HG02852 (cell line): ENCODE measurements around the gene TM4SF5.

Experiments
- ATAC-seq: cut with Tn5 transposase; IDR thresholded peaks from one replicate; pipeline ENCODE4 v1.9.1; 2021; ENCODE audit warnings: mild to moderate bottlenecking, moderate library complexity; ENCODE audit not compliant: unreplicated experiment

Gene TM4SF5

DNA sequence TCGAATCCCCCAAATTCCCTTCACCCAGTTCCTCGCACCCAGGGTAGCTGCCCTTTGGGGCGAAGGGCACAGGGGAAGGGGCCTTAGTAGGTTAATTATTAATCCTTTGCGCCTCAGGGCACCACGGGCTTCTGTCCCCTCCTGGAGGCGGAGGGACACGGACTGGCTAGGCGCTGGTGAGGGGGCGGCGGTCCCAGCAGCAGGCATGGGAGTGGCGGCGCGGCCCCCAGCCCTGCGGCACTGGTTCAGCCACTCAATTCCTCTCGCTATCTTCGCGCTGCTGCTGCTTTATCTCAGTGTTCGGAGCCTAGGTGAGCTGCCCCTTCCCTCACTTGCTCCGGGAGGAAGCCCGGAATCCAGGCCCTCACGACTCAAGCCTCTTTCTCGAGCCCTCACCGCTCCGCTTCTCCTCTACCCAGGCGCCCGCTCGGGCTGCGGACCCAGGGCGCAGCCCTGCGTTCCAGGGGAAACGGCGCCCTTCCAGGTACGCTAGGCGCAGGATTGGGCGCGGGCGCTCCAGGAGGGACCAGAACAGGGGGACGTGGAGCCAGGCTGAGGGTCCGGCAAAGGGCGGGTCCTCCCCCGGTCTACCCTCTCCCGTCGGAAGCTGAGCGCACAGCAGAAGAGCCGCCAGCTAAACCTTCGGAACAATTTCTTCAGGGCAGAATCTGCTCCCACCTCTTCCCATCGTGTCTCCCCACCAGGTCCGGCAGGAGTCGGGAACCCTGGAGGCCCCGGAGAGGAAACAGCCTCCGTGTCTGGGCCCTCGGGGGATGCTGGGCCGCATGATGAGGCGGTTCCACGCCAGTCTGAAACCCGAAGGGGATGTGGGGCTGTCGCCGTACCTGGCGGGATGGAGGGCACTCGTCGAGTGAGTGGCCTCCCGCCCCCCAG lies 17.4 kb downstream of the TM4SF5 start, which contains the start of gene GLTPD2:
GLTPD2 (plus strand) TSS at position 158 of the 894 bp plus-strand sequence; CDS start at position 206, 48 bp downstream.
- ATAC-seq, result peak; percentile 19

DNA sequence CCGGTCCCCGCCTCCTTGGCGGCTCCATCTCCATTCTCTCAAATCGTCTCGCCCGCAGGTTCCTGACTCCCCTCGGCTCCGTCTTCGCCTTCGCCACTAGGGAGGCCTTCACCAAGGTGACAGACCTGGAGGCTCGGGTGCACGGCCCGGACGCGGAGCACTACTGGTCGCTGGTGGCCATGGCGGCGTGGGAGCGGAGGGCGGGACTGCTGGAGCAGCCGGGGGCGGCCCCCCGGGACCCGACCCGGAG lies 17.9 kb downstream of the TM4SF5 start:
- no peak for ATAC-seq

DNA sequence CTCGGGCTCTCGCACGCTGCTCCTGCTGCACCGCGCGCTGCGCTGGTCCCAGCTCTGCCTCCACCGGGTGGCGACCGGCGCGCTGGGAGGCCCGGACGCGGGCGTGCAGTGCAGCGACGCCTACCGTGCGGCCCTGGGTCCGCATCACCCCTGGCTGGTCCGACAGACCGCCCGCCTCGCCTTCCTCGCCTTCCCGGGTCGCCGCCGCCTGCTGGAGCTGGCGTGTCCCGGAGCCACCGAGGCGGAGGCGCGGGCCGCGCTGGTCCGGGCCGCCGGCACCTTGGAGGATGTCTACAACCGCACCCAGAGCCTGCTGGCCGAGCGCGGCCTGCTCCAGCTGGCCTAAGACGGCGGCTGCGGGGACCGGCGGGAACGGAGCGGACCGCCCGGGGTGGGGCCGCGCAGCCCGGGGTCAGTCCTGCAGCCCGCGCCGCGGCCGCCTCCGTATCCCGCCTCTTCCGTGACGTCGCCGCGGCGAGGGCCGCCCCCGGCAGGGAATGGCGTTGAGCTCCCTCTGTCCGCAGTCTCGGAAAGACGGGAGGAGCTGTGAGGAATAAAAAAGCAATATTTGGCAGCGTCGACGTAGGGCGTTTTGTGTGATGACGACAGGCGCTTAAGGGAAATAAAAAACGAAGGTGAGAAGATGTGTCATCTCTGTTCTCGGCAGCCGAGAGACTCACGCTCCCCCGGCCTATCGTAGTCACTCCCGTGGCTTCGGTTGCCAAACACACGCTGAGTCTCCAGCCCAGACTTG lies 18.4 kb downstream of the TM4SF5 start:
- ATAC-seq, result peak; percentile 71

DNA sequence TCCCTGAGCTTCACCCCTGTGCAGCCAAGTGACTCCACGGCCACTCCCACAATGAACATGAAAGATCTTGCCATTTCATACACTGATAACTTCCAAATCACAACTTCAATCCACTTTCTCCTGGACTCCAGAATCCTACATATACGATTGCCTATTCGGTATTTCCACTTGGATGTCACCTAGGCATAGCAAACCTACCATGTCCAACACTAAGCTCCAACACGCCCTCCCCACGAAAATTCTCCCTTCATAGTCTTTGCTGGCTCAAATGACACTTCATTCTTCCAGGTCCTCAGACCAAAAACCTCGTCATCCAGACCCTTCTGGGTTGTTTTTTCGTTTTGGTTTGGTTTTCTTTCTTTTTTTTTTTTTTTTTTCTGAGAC lies 19.0 kb downstream of the TM4SF5 start:
- ATAC-seq, result no peak

DNA sequence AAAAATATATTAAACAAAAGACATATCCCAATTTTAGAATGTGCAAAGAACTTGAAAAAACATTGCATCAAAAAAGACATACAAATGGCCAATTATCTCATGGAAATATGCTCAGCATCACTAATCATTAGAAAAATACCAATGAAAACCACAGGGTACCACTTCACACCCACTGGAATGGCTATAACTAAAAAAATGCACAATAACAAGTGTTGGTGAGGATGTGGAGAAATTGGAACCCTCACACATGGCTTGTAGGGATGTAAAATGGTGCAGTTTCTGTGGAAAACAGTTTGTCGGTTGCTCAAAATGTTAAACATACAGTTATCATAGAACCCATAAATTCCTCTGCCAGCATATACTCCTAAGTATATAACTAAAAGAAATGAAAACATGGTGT lies 23.5 kb downstream of the TM4SF5 start:
- ATAC-seq, result no peak

DNA sequence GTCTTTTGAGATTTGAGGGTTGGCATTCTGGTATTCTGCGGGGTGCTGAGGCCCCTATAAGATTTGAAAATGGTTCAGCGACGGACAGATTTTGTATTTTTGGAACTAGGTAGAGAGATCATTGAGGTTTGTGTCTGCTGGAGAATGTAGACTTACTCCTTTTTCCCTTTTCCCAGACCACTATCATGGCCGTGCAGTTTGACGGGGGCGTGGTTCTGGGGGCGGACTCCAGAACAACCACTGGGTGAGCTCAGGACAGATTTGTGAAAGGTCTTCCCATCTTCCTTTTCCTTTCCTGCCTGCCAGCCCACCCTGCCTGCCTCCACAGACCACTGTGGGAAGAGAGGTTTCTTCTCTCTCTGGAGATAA lies 24.9 kb downstream of the TM4SF5 start:
- no peak for ATAC-seq

DNA sequence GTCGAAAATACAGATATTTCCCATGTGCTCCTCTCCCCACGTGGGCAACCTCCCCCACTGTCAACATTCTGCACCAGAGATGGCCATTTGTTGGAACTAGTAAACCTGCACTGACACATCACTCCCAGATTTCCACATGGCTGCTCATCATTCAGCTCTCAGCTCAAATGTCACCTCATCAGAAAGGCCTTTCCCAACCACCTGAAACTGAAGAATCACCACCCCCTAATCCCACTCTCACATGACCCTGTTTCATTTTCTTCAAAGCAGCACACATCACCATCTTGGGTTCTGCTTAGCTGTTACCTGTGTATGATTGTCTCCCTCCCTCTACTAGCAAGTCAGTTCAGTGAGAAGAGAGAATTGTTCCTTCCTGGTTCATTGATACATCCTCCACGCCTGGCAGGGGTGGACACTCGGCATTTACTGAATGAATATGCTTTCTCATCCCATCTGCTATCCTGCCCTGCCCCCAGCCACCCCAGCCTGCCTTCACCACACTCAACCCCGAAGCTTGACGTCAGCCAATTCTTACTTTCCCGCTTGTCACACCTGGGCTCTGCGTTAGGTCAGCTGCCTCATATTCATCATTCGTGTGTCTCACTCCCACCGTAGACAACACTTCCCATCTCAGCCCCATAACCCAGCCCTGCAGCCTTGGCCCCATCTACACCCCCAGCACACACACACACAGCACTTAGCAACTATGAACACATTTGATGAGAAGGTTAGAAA lies 28.9 kb downstream of the TM4SF5 start:
- ATAC-seq, result no peak

DNA sequence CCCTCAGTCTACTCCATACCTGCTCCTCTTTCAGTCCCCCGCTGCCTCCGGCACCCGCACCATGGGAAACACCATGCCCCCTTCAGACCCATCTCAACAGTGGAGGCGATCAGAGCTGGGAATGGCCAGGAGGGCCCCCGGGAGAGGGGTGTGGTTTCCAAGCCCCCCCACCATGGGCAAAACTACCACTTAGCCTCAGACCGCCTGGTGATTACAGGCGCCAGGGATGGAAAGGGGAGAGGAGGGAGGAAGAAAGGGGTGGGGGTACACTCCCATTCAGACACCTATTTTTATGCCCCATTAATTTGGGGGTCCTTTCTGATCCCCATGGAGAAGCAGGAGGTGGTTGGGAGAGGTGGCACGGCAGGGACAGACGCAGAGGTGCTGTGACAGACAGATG lies 30.5 kb downstream of the TM4SF5 start, which contains the start of gene C17orf114:
C17orf114 (minus strand) TSS at position 101 of the 400 bp plus-strand sequence.
- no peak for ATAC-seq

DNA sequence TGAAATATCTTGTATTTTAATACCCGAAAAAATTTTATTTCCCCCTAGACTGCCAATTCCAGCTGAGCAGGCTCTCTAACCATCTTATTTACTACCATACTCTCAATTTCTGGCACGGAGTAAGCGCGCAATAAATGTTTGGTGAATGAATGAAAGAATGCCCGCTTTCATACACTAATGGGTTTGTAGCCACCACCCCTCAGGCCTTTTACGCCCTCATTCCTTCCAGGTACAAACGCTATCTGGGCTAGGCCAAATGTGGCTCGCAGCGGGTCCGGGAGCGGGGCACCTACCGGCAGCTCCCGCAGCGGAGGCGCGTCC lies 34.7 kb downstream of the TM4SF5 start:
- no peak for ATAC-seq

DNA sequence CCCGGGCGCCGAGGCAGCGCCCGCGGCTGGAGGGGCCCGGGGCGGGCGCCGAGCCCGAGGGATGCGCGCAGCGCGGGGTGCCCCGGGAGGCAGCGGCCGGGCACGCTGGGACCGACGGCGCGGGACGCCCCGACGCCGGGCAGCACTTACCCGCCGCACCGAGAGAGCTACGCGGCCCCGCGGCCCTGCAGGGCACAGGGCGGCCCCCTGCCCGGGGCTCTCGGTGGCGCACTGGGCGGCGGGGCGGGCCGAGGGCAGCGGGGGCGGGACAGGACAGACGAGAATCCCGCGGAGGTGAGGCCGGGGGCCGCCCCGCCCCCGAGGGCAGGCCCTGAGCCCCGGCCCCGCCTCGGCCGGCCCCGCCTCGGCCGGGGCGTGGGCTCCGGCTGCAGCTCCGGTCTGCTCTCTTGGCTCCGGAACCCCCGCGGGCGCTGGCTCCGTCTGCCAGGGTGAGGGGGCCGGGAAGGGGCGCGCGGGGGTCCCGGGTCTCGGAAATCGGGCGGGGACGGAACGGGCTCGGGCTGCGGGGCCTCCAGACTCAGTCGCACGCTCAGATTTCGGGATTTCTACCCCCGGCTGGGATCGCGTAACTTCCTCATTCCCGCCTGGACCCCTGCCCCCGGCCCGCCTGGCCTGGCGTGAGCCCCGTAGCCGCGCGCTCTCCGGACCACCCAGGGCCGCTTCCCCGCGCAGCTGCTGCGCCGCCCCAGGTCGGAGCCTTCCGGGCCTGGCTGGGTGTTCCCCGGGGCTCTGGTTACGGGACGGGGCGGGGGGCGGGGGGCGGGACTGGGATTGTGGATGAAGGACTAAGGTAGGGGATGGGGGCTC lies 35.3 kb downstream of the TM4SF5 start, which contains the start of gene PLD2:
PLD2 (plus strand) TSS at position 376 of the 828 bp plus-strand sequence. CDS start 621 bp downstream, outside the sequence.
- peak; percentile 92 for ATAC-seq

DNA sequence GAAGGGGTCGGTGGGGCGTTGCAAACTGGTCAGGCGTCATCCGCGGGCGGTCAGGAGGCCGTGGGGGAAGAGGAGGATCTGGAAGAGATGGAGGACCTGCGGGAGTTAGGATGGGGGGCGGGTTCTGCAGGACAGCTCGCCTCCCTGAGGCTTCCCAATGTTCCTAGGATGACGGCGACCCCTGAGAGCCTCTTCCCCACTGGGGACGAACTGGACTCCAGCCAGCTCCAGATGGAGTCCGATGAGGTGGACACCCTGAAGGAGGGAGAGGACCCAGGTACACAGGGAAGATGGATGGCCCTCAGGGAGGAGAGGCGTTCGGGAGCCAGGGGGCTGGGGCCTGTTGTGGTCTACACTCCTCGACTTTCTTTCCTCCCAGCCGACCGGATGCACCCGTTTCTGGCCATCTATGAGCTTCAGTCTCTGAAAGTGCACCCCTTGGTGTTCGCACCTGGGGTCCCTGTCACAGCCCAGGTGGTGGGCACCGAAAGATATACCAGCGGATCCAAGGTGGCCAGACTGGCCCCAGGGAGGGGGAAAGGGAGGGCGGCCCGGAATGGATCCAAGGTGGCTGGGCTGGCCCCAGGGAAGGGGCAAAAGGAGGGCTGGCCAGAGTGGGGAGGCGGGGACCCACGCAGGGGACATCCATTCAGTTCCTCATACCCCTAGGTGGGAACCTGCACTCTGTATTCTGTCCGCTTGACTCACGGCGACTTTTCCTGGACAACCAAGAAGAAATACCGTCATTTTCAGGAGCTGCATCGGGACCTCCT lies 36.1 kb downstream of the TM4SF5 start:
- no peak for ATAC-seq

DNA sequence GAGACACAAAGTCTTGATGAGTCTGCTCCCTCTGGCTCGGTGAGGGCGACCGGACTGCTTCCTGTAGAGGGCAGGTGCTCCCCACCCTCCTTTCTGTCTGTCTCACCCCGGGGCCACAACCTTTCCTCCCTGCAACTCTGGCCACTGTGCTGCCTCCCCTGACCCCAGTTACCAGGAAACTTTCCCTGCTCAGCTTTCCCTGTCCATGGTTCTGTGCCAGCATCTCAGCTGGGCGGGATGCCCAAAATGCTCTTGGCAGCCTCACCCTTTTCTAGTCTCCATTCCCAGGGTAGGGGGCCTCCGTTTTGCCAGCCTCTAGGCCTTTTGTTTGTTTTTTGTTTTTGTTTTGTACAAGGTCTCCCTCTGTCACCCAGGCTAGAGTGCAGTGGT lies 36.7 kb downstream of the TM4SF5 start:
- ATAC-seq, result no peak

DNA sequence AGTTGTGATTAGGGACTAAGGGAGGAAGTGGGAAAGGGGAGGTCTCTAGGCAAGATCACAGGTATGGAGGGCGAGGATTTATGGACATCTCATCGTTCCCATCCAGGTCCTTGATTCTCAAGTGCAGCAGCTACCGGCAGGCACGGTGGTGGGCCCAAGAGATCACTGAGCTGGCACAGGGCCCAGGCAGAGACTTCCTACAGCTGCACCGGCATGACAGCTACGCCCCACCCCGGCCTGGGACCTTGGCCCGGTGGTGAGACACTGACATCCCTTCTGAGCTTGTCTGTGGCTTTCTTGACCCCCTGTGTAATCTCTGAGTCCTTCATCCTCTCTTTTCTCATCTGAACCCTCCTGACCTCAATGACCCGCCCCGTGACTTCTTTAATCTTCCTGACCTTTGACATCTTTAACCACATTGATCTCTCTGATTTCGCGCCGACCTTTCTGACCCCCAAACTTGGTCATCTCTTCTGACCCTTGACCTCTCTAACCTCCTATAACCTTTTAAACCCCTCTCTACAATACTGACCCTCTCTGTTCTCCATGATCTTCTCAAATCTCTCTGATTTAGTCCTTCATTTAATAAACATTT lies 39.1 kb downstream of the TM4SF5 start:
- ATAC-seq, result no peak

DNA sequence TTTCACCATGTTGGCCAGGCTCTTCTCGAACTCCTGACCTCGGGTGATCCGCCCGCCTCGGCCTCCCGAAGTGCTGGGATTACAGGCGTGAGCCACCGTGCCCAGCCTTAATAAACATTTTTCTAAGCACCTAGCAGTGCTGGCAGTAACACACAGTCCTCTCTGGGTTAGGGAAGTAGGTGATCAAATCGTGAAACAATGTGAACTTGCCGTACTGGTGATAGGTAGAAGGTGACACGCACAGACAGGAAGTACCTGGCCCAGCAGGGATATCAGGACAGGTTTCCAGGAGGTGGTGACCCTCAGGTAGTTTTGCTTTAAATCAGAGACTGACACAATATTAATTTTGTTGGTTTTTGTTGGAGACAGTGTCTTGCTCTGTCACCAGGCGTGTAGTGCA lies 39.8 kb downstream of the TM4SF5 start:
- ATAC-seq, result no peak

DNA sequence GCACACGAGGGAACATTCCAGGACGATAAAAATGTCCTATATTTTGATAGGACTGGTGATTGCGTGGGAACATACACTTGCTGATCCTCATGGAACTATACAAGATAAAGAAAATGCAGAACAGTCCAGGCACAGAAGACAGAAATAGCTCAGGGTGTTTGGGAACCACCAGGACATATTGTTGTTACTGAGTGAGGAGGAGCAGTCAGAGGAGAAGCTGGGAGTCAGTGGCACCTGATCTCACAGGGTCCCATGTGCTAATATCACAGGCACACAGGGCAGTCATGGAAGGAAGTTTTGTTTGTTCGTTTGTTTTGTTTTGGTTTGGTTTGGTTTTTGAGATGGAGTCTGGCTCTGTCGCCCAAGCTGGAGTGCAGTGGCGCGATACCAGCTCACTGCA lies 41.0 kb downstream of the TM4SF5 start:
- ATAC-seq, result no peak

DNA sequence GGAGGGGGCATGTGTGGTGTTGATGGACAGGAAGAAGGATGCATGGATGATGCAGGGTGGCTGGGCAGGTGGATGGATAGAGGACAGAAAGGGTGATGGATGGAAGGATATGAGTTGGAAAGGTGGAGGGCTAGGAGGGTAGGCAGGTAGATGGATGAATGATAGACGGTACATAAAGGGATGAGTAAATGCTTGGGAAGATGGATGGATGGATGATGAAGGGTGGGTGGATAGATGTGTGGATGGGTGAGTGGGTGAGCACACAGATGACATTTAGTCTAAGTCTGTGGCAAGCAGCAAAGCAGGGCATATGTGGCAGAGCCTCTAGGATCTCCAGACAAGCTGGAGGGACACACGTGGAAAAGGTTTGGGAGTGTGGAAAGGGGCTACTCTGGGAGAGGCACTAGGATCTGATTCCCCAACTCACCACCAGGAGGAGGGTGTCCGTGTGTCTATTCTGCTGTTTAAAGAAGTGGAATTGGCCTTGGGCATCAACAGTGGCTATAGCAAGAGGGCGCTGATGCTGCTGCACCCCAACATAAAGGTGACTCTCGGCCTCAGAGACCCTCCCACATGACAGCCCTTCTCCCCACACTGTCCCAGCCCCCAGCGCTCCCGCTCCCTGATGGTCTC lies 43.5 kb downstream of the TM4SF5 start:
- ATAC-seq, result no peak

DNA sequence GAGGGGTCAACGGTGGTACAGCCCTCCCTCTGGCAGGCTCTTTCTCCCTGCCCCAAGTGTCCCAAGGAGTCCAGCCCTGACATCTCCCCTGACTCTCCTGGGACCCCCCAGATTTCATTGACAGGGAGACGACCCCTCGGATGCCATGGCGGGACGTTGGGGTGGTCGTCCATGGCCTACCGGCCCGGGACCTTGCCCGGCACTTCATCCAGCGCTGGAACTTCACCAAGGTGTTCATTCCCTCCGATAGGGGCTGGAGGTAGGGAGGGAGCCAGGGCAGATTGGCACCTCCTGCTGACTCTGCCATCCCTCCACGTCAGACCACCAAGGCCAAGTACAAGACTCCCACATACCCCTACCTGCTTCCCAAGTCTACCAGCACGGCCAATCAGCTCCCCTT lies 45.1 kb downstream of the TM4SF5 start:
- ATAC-seq, result no peak

DNA sequence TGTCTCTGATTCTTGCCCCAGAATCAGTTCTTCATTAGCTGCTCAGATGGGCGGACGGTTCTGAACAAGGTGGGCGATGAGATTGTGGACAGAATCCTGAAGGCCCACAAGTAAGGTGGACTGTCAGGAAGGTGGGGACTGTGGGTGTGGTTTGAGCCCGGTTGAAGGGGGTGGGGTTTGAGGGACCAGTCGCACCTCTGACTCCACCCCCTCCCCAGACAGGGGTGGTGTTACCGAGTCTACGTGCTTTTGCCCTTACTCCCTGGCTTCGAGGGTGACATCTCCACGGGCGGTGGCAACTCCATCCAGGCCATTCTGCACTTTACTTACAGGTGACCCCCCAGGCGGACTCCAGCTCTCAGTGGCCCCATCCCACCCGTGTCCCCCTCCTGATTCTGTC lies 46.6 kb downstream of the TM4SF5 start:
- ATAC-seq, result no peak

DNA sequence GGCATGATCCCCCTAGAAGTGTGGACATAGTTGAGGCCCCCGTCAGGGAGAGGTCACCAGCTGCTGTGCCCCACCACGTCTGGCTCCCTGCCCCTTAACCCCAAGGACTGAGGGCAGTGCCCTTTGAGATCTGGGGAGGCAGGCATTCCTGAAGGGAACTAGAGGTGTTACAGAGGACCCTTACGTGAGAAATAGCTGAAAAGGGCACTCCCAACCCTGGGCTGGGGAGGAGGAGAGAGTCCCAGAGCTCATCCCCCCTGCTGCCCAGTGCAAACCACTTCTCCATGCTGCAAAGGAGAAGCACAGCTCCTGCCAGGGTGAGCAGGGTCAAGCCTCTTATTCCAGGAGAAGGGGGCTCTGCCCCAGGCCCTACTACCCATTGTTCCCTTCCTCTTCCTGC lies 51.1 kb downstream of the TM4SF5 start:
- no peak for ATAC-seq
